MCF 10A (cell line): ENCODE data around the gene POLQ. TPM values are rescaled to one million over a fixed set of nuclear protein-coding genes. Genes with fewer than 3 reads are reported as not detected.
A peak's percentile ranks its signal among the peaks of the same experiment; 100 is the strongest.
"Not testable (repeated sequence)": the region's sequence is repeated elsewhere in the genome, so short reads cannot be mapped to it uniquely, and the experiment has no call there.

Experiments used
- Bru-seq: library from RNA; stranded (reverse); fragments of 400-500 nt; gene quantifications from one replicate; lab custom pipeline; 2021; lab: Mats Ljungman, UMichigan
- BruChase-seq, 2 experiments: library from RNA; stranded (reverse); fragments of 400-500 nt; gene quantifications; one replicate each; lab custom pipeline; 2021; lab: Mats Ljungman, UMichigan
- BruUV-seq: library from RNA; stranded (reverse); fragments of 400-500 nt; replicated peaks from 2 replicates; lab custom pipeline; 2021; lab: Mats Ljungman, UMichigan
- CTCF ChIA-PET: fragments of 300-600 bp; sonication (Branson Sonifier 250); formaldehyde crosslinking; extraction: SDS; loops from one replicate; lab custom pipeline; 2021; ENCODE audit warnings: antibody characterized with exemption, inconsistent platforms; lab: Yijun Ruan, JAX
- POLR2A ChIA-PET: fragments of 300-600, 350-650 bp; sonication (Branson Sonifier 250); formaldehyde crosslinking; extraction: SDS; loops from one replicate; lab custom pipeline; 2020; ENCODE audit warnings: antibody characterized with exemption, inconsistent platforms; lab: Yijun Ruan, JAX
- DNase-seq: peaks from one replicate; pipeline ENCODE4 v3.0.0-alpha.2; 2018; ENCODE audit not compliant: unreplicated experiment
- H3K27ac Mint-ChIP-seq: one replicate; pipeline ENCODE4 v1.8.0; 2022; ENCODE audit warnings: mild to moderate bottlenecking, low read depth, mixed read lengths; ENCODE audit not compliant: unreplicated experiment
- H3K27me3 Mint-ChIP-seq: one replicate; pipeline ENCODE4 v1.8.0; 2022; ENCODE audit warnings: mixed read lengths; ENCODE audit not compliant: insufficient read depth, unreplicated experiment
- H3K36me3 Mint-ChIP-seq: one replicate; pipeline ENCODE4 v1.8.0; 2022; ENCODE audit warnings: mild to moderate bottlenecking, moderate library complexity, mixed read lengths; ENCODE audit not compliant: insufficient read depth, unreplicated experiment
- H3K4me1 Mint-ChIP-seq: one replicate; pipeline ENCODE4 v1.8.0; 2022; ENCODE audit warnings: mixed read lengths; ENCODE audit not compliant: insufficient read depth, unreplicated experiment
- H3K4me3 Mint-ChIP-seq: one replicate; pipeline ENCODE4 v1.8.0; 2022; ENCODE audit warnings: mild to moderate bottlenecking, moderate library complexity, mixed read lengths; ENCODE audit not compliant: unreplicated experiment
- H3K9me3 Mint-ChIP-seq: one replicate; pipeline ENCODE4 v1.8.0; 2022; ENCODE audit warnings: mixed read lengths; ENCODE audit not compliant: unreplicated experiment
- CTCF ChIP-seq: fragments of 200-600 bp; IDR thresholded peaks from one replicate; pipeline ENCODE4 v1.8.0; 2022; ENCODE audit warnings: antibody characterized with exemption, mild to moderate bottlenecking; ENCODE audit not compliant: unreplicated experiment
- intact Hi-C: fragments of 100-400 bp; cut with micrococcal nuclease; formaldehyde crosslinking; loops from 2 replicates; pipeline ENCODE4 v1.14.1; 2022
- long read RNA-seq: library from polyadenylated mRNA; stranded (forward); transcript quantifications from one replicate; pipeline ENCODE4 v2.0.0, GENCODE V29; 2022
- total RNA-seq: library from RNA; stranded (reverse); gene quantifications from 2 replicates; pipeline ENCODE4 v1.2.3, GENCODE V29; 2022

POLQ gene
- total RNA-seq (4.1 and 5.8 TPM in 2 replicates), Bru-seq, nascent RNA (percentile 56 among the genes with signal in this experiment), BruChase-seq, experiment 1, labeled RNA remaining after a 6-hour chase (percentile 49 among the genes with signal in this experiment), BruChase-seq, experiment 2, labeled RNA remaining after a 2-hour chase (percentile 59 among the genes with signal in this experiment)
- long read RNA-seq, partial matches to known transcripts: 1 of 2 reads
- long read RNA-seq, other reads (novel, unspliced or antisense): 1 of 2 reads

- CTCF ChIA-PET: interaction anchor here (0.5 to 3.5 kb wide), 27 partner anchors 8 to 1788 kb away, joined by 3 to 27 read pairs (median 3); no protein-coding TSS in a partner anchor
- Mint-ChIP-seq H3K4me1 (peaks cover 16% of the 10 kb centered on the region), H3K36me3 (no peaks in the 10 kb centered on the region), H3K27me3 (no peaks in the 10 kb centered on the region), H3K27ac (peak within 1 kb of the TSS; percentile 82), H3K4me3 (peak within 1 kb of the TSS; percentile 75), H3K9me3 (no peaks in the 10 kb centered on the region)
- POLR2A ChIA-PET: interaction anchor here (0.6 to 2.9 kb wide), 20 partner anchors 19 to 1721 kb away, joined by 3 to 14 read pairs (median 4); partner anchors contain the start of genes FAM162A, GOLGB1, MIX23 and WDR5B
- BruUV-seq: TSS peak; percentile 74
- no peak for TF ChIP-seq CTCF
- peak; percentile 96 for DNase-seq
- intact Hi-C loops: loop anchor here (1.0 to 10.0 kb wide), 6 partner anchors 289 to 810 kb away; partner anchors contain the start of genes EAF2 and IQCB1
Observed at GRCh38 chr3:121545574-121546455, at the start of gene POLQ. POLQ (minus strand) TSS chr3:121545988; CDS start chr3:121545877, 111 bp downstream.

- no peak for DNase-seq
- no peak overlapping the region for H3K27ac Mint-ChIP-seq
- no peak overlapping the region for H3K4me3 Mint-ChIP-seq
- TF ChIP-seq CTCF: no peak
- H3K36me3 Mint-ChIP-seq: no peaks in the 10 kb centered on the region
- ChIA-PET CTCF (no interaction called here), POLR2A (no interaction called here)
- H3K27me3 Mint-ChIP-seq: no peaks in the 10 kb centered on the region
- H3K9me3 Mint-ChIP-seq: no peaks in the 10 kb centered on the region
- intact Hi-C loops: no loop called here
- no TSS peak for BruUV-seq
- H3K4me1 Mint-ChIP-seq: no peaks in the 10 kb centered on the region
Observed at GRCh38 chr3:121594850-121595249, 49.1 kb upstream of the POLQ start.

GRCh38 chr3:121593806-121594205, 48.0 kb upstream of the POLQ start:
- not testable (repeated sequence) for BruUV-seq

GRCh38 chr3:121592856-121593702, 47.3 kb upstream of the POLQ start, which contains the start of gene FBXO40:
FBXO40 (plus strand) TSS chr3:121593379; CDS start chr3:121620576, 27,197 bp downstream.
- no peak for TF ChIP-seq CTCF
- ChIA-PET POLR2A (no interaction called here), CTCF (interaction anchor here (0.7 to 0.8 kb wide), 2 partner anchors 54 to 792 kb away, joined by 3 to 5 read pairs; no protein-coding TSS in a partner anchor)
- H3K4me3 Mint-ChIP-seq: no peak within 1 kb of the TSS
- no TSS peak for BruUV-seq
- intact Hi-C loops: no loop called here
- H3K27ac Mint-ChIP-seq: no peak within 1 kb of the TSS
- no peak for DNase-seq
- H3K27me3 Mint-ChIP-seq: no peaks in the 10 kb centered on the region
- H3K36me3 Mint-ChIP-seq: no peaks in the 10 kb centered on the region
- H3K4me1 Mint-ChIP-seq: no peaks in the 10 kb centered on the region
- H3K9me3 Mint-ChIP-seq: no peaks in the 10 kb centered on the region

More at GRCh38 chr3:121593806-121594205, 48.0 kb upstream of the POLQ start:
- DNase-seq, H3K27ac Mint-ChIP-seq, POLR2A ChIA-PET, CTCF ChIA-PET, H3K9me3 Mint-ChIP-seq, H3K36me3 Mint-ChIP-seq, H3K27me3 Mint-ChIP-seq, H3K4me3 Mint-ChIP-seq, intact Hi-C loops, H3K4me1 Mint-ChIP-seq: not testable (repeated sequence)
